HG03457 (cell line): ENCODE data around the gene RHBG.
"Not testable (repeated sequence)": the region's sequence is repeated elsewhere in the genome, so short reads cannot be mapped to it uniquely, and the experiment has no call there.

Experiments used
- ATAC-seq: cut with Tn5 transposase; IDR thresholded peaks from one replicate; pipeline ENCODE4 v1.9.1; 2021; ENCODE audit warnings: moderate number of reproducible peaks; ENCODE audit not compliant: unreplicated experiment

RHBG gene

GRCh38 chr1:156359249-156359648 lies 9.8 kb upstream of the RHBG start:
- no peak for ATAC-seq

GRCh38 chr1:156359973-156360372 lies 9.0 kb upstream of the RHBG start:
- no peak for ATAC-seq

DNA sequence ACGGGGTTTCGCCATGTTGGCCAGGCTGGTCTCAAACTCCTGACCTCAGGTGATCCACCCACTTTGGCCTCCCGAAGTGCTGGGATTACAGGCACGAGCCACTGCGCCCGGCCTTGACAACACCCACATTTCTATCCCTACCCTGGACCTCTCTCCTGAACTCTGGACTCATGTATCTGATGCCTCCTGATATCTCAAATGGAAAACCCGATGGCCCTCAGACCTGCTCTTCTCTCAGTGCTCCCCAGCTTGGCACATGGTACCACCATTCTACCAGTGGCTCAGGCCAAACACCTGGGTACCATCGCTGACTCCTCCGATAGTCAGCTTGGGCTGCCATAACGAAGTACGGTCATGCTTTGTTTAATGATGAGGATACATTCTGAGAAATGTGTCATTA lies 8.5 kb upstream of the RHBG start:
- no peak for ATAC-seq

DNA sequence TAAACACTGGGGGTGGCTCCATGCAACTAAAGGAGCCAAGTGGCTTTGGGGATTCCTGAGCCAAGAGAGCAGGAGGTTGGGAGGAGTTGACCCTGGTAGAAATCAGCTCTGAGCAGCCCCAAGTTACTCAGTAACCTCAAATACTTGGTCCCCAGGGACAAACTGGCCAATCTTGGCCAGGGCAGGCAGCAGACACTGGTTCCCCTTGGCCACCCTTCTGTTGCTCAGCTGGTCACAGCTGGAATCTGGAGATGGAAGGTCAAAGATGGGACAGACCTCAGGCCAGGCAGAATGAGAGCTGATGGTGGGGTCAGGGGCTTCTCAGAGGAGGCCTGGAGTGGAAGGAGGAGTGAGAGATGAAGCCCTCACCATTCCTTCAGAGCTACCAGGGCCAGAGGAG lies 3.3 kb upstream of the RHBG start:
- no peak for ATAC-seq

GRCh38 chr1:156366378-156367166 lies 2.4 kb upstream of the RHBG start:
- ATAC-seq = no peak

GRCh38 chr1:156367383-156368156 lies 1.4 kb upstream of the RHBG start:
- ATAC-seq = no peak

DNA sequence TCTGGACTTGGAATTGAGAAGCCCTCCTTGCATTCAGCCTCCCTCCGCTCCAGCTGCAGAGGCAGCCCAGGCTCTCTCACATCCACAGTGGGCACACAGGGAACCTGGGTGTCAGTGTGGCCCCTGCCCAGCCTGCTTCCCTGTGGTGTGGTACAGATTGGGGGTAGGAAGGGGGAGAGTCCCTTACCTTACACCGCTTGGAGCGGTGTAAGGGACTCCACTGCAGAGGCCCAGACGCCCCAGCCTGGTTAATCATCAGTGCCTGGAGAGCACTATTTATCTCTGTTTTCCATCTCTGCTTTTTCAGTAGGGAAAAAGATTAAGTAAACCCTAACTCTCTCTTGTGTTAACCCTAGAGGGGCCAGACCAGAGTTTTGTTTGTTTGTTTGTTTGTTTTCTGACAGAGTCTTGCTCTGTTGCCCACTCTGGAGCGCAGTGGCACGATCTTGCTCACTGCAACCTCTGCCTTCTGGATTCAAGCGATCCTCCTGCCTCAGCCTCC lies 803 bp upstream of the RHBG start:
- no peak for ATAC-seq

DNA sequence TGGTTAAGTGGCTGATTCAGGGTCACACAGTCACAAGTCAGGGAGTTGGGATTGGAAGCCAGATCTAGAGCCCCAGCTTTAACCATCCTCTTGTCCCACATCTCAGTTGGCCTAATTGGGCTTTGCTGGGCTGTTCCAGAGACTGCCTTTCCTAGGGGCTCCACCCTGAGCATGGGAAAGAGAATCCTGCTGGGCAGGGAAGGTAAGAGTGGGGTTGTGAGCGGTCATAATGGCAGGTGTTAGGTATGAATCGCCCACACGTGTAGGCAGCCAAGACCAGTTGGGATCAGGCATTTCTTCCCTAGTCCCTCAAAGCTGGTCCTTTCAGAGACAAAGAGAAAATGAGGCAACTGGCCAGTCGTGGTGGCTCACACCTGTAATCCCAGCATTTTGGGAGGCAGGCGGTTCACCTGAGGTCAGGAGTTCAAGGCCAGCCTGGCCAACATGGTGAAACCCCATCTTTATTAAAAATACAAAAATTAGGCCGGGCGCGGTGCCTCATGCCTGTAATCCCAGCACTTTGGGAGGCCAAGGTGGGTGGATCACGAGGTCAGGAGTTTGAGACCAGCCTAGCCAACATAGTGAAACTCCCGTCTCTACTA lies 775 bp downstream of the RHBG start:
- ATAC-seq = not testable (repeated sequence)

DNA sequence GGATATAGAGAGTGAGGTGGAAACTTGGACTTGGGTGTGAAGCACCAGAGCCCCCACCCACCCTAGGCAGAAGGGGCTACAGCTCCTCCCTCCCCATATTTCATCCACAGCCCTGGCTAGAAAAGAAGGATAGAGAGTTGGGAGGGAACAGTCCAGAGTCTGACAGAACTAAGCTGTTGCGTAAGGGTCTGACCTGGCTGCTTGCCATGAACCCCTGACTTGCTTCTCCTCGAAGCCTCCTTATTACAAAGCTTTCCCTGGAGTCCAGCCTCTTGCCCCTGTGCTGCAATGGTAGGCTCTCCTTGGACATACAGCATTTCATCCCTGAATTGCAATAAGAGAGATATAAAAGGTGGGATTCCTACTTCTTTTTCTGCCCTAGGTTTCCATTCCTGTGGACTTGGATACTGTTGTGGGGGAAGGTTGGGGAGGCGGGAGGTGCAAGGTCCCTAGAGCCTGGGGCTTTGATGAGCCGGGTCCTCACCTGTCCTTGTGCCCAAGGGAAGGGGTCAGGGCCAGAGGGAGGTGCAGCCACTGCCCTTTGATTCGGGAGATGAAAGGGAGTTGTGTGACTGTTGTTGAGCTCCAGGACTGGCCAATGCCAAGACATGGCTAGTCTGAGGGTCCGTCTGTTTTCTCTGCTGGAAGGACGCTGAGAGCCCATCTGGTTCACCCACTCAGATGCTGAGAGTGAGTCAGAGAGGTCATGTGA lies 2.7 kb downstream of the RHBG start:
- no peak for ATAC-seq

GRCh38 chr1:156372265-156372586 lies 3.2 kb downstream of the RHBG start:
- ATAC-seq = no peak

DNA sequence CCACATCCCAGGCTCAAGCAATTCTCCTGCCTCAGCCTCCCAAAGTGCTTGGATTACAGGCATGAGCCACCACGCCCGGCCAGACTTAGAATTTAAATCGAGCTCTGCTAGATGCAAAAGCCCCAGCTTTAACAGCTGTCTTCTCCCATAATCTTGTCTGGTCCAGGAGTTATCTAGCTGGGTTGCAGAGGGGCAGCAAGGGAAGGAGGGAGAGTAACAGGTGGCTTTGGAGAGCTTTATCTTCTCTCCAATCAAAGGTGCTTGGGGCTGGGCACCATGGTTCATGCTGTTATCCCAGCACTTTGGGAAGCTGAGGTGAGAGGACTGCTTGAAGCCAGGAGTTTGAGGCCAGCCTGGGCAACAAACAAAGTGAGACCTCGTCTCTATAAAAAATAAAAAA lies 3.9 kb downstream of the RHBG start:
- no peak for ATAC-seq

GRCh38 chr1:156373546-156373945 lies 4.5 kb downstream of the RHBG start:
- no peak for ATAC-seq

DNA sequence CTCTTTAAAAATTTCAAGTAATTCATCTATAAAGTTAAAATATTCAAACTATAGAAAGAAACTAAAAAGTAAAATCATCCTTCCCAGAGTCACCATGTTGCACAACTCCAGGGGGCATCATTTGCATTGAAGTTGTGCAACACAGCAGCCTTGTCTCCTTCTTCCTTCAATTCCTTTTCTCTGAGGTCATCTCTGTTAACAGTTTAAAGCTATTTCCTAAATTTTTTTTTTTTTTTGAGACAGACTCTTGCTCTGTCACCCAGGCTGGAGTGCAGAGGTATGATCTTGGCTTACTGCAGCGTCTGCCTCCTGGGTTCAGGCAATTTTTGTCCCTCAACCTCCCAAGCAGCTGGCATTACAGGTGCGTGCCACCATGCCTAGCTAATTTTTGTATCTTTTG lies 7.1 kb downstream of the RHBG start:
- ATAC-seq = no peak

DNA sequence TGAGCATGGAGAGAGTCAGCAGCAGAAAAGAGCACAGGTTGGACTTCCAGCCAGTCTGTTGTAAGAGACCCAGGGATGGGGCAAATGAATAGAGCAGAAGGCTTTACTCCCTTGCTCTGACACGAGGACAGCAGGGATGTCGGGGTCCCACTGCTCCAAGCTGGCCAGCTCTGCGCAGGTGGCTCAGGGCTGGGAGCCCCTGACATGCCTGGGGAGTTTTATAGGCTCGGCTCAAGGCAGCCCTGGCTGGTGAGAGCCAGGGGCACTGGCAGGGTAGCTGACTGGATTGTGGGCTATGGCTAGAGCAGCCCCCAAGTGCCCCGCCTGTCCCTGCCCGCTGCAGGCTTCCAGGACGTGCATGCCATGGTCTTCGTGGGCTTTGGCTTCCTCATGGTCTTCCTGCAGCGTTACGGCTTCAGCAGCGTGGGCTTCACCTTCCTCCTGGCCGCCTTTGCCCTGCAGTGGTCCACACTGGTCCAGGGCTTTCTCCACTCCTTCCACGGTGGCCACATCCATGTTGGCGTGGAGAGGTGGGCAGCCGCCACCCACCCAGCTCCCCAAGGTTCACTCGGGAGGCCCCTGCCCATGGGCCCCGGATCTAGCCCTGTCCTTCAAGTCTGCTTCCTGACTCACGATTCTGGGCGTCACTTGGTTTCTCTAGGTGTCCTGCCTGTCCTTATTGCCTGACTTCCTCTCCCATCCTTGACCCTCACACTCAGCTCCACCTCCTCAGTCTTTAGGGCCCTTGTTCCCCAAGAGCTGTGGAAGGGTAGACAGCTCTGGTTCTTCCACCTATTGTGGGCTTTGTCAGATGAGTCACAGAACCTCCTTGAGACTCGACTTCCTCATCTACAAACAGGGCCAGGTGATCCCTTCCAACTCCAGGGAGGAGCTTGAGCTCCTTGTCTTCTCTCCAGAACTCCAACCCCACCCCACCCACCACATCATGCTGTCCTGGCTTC lies 8.2 kb downstream of the RHBG start:
- ATAC-seq = no peak

DNA sequence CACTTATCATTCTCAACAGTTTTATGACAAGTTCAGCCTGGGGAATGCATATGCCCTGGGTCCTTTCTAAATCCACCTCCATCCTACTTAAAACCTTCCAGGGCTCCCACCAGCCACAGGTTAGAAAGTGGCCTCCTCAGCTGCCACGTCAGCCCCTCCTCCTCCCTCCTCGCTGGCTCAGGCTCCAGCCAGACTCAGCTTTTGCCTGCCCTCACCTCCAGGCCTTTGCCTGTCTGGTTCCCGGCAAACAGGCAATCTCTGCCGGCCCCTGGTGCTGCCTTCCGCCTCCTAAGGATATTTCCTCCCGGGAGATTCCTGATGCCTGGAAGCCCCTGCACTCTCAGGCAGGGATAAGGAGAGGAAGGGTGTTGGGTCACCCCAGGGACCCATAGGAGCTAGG lies 9.5 kb downstream of the RHBG start:
- no peak for ATAC-seq

DNA sequence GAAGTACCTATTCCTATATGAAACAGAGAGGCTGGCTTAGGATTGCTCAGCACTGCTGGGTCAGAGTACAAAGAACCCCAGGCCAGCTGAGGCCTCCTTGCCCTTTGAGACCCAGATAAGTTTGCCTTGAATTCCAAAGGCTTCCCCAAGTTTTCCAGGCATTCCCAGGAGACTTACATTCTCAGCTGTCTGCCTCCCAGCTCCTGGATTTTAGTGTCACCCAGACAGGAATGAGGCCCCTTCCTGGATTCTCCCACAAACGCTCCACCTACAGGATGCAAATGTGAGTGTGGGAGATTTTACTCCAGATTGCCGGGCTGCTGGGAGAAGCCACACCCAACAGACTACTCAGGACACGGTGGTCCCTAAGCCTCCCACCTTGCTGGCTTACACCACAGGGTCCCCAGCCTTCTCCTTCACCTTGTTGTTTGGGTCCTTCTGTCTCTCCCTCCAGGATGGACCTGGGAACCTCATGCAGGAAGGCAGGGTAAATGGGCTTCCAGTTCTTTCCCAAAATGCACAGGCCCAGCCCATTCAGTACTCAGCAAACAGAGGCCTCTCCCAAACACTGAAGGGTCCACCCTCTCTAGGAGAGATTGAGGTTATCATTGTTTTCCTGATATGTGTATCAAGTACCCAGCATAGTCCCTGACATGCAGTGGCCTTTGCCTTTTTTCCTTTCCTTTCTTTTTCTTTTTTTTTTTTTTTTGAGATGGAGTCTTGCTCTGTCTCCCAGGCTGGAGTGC lies 10.6 kb downstream of the RHBG start:
- ATAC-seq = no peak

- ATAC-seq = no peak
These were observed 13.6 kb downstream of the RHBG start for GRCh38 chr1:156382561-156382960.

DNA sequence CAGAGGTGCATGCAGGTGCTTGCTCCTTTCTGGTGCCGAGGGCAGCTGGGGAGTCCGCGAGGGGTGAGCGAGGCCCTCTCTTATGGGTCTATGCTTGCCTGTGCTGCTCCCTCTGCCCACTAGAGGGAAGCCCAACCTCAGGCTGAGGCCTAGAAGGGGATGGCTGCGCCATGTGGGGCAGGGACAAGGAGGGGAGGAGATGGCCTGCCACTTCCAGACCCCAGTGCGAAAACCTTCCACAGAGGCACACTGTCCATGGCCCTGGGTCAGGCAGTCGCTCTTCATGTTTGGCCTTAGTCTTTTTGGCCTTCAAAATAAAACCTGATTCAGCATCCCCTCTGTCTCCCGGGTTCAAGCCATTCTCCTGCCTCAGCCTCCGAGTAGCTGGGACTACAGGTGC lies 14.0 kb downstream of the RHBG start:
- no peak for ATAC-seq

DNA sequence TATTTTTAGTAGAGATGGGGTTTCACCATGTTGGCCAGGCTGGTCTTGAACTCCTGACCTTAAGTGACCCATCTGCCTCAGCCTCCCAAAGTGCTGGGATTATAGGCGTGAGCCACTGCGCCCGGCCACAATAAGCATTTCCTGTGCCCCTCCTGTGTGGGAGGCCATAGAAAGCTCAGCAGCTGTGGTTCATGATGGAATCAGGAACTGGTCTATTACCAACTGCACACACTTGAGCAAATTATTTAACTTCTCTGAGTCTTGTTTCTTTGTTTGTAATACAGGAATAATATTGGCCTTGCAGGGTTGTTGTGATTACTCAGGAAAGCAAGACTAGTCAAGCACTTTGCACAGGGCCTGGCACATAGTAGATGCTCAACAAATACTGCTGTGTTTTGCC lies 15.0 kb downstream of the RHBG start:
- ATAC-seq = no peak

DNA sequence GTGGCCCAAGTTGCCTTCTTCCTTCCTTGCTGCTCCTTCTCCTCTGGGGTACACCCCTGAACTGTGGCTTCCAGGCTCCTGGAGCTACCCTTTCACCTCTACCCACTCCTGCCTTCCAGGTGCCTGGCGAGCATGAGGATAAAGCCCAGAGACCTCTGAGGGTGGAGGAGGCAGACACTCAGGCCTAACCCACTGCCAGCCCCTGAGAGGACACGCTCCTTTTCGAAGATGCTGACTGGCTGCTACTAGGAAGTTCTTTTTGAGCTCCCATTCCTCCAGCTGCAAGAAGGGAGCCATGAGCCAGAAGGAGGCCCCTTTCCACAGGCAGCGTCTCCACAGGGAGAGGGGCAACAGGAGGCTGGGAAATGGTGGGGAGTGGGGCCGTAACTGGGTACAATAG lies 15.6 kb downstream of the RHBG start:
- ATAC-seq = no peak
